ENCODE results near the gene SLITRK3.

GRCh38 chr3:165201964-165202363, 5.8 kb upstream of the SLITRK3 start:
- TF ChIP-seq CTCF (IDR thresholded peaks at IDR 0.05): no peak
- TF ChIP-seq POLR2A (IDR thresholded peaks at IDR 0.05): no peak
